Calu3 (cell line): ENCODE results near the gene PLK3. TPM values are rescaled to one million over a fixed set of nuclear protein-coding genes. Genes with fewer than 3 reads are reported as not detected.

Experiments
- BruUV-seq: library from RNA; stranded (reverse); fragments of 400-500 nt; replicated peaks from 2 replicates; lab custom pipeline; 2021; lab: Mats Ljungman, UMichigan
- CTCF ChIA-PET: fragments of 300-600 bp; sonication (Branson Sonifier 250); formaldehyde crosslinking; loops from one replicate; lab custom pipeline; 2022; ENCODE audit warnings: antibody characterized with exemption; lab: Charles Lee
- DNase-seq: peaks from one replicate; pipeline ENCODE4 v3.0.0; 2022
- H3K27ac Mint-ChIP-seq: one replicate; pipeline ENCODE4 v1.8.0; 2022; ENCODE audit warnings: mixed read lengths; ENCODE audit not compliant: unreplicated experiment
- H3K27me3 Mint-ChIP-seq: one replicate; pipeline ENCODE4 v1.8.0; 2022; ENCODE audit warnings: mixed read lengths; ENCODE audit not compliant: unreplicated experiment
- H3K36me3 Mint-ChIP-seq: one replicate; pipeline ENCODE4 v1.8.0; 2022; ENCODE audit warnings: mild to moderate bottlenecking, moderate library complexity, mixed read lengths; ENCODE audit not compliant: insufficient read depth, unreplicated experiment
- H3K4me1 Mint-ChIP-seq: one replicate; pipeline ENCODE4 v1.8.0; 2022; ENCODE audit warnings: mild to moderate bottlenecking, low read depth, mixed read lengths; ENCODE audit not compliant: unreplicated experiment
- H3K4me3 Mint-ChIP-seq: one replicate; pipeline ENCODE4 v1.8.0; 2022; ENCODE audit warnings: mild to moderate bottlenecking, low read depth, moderate library complexity, mixed read lengths; ENCODE audit not compliant: unreplicated experiment
- H3K9me3 Mint-ChIP-seq: one replicate; pipeline ENCODE4 v1.8.0; 2022; ENCODE audit warnings: low read depth, mixed read lengths; ENCODE audit not compliant: unreplicated experiment
- CTCF ChIP-seq: fragments of 200-600 bp; IDR thresholded peaks from one replicate; pipeline ENCODE4 v1.8.0; 2022; ENCODE audit warnings: antibody characterized with exemption; ENCODE audit not compliant: unreplicated experiment
- intact Hi-C: fragments of 100-400 bp; cut with micrococcal nuclease; formaldehyde crosslinking; loops from one replicate; pipeline ENCODE4 v1.10.0; 2022; ENCODE audit not compliant: unreplicated experiment
- total RNA-seq: library from RNA; stranded (reverse); gene quantifications from 2 replicates; pipeline ENCODE4 v1.2.3, GENCODE V29; 2022

The PLK3 gene
- total RNA-seq, 1 experiment from 2014 or later = 15.6 TPM

- CTCF ChIA-PET = interaction anchor here (1.2 kb wide), 1 partner anchor 18 kb away, joined by 3 read pairs; the partner anchor contains the start of gene PLK3
- intact Hi-C loops = no loop called here
- peak overlapping the region; percentile 75 for H3K4me3 Mint-ChIP-seq
- H3K27me3 Mint-ChIP-seq = no peaks in the 10 kb centered on the region
- BruUV-seq = no TSS peak
- H3K27ac Mint-ChIP-seq = peak overlapping the region; percentile 50
- H3K36me3 Mint-ChIP-seq = peaks cover 25% of the 10 kb centered on the region
- DNase-seq = no peak
- peaks cover 48% of the 10 kb centered on the region for H3K4me1 Mint-ChIP-seq
- TF ChIP-seq CTCF = no peak
- H3K9me3 Mint-ChIP-seq = no peaks in the 10 kb centered on the region
Measured at GRCh38 chr1:44817771-44818495, 17.8 kb downstream of the PLK3 start.

GRCh38 chr1:44819196-44819607 is 19.0 kb downstream of the PLK3 start:
- peak overlapping the region; percentile 100 for H3K27ac Mint-ChIP-seq
- no TSS peak for BruUV-seq
- H3K27me3 Mint-ChIP-seq = no peaks in the 10 kb centered on the region
- H3K36me3 Mint-ChIP-seq = peaks cover 21% of the 10 kb centered on the region
- peaks cover 48% of the 10 kb centered on the region for H3K4me1 Mint-ChIP-seq
- H3K4me3 Mint-ChIP-seq = peak overlapping the region; percentile 75
- CTCF ChIA-PET = interaction anchor here (0.7 to 1.2 kb wide), 3 partner anchors 11 to 251 kb away, joined by 4 to 6 read pairs (median 4); partner anchors contain the start of genes BTBD19 and PLK3
- TF ChIP-seq CTCF = no peak
- no peak for DNase-seq
- no peaks in the 10 kb centered on the region for H3K9me3 Mint-ChIP-seq
- intact Hi-C loops = no loop called here

GRCh38 chr1:44819608-44820327 is 19.6 kb downstream of the PLK3 start:
- peaks cover 18% of the 10 kb centered on the region for H3K36me3 Mint-ChIP-seq

More at GRCh38 chr1:44819608-44820327, 19.6 kb downstream of the PLK3 start:
- Mint-ChIP-seq H3K4me1 (peaks cover 45% of the 10 kb centered on the region), H3K4me3 (peak overlapping the region; percentile 75), H3K27me3 (no peaks in the 10 kb centered on the region), H3K9me3 (no peaks in the 10 kb centered on the region), H3K27ac (peak overlapping the region; percentile 100)
- TSS peak; percentile 99 for BruUV-seq
- CTCF ChIA-PET = interaction anchor here (0.7 to 1.2 kb wide), 3 partner anchors 11 to 250 kb away, joined by 4 to 6 read pairs (median 4); partner anchors contain the start of genes BTBD19 and PLK3
- intact Hi-C loops = no loop called here
- peak; percentile 74 for DNase-seq
- TF ChIP-seq CTCF = no peak
